Activated CD4-positive, alpha-beta T cell treated with anti-CD3 and anti-CD28 coated beads, Interleukin-2, amount 10 ng/mL, durations not matched to agents 24 days and 14 days (primary cell): Measurements from ENCODE around the gene FRMD1. TPM values are rescaled to one million over a fixed set of nuclear protein-coding genes. Genes with fewer than 3 reads are reported as not detected.

Experiments
- DNase-seq: peaks from one replicate; pipeline ENCODE4 v3.0.0; 2022
- H3K27ac Mint-ChIP-seq: one replicate; pipeline ENCODE4 v1.8.0; 2022; ENCODE audit warnings: mild to moderate bottlenecking, mixed read lengths
- H3K27me3 Mint-ChIP-seq: one replicate; pipeline ENCODE4 v1.8.0; 2022; ENCODE audit warnings: mixed read lengths
- H3K36me3 Mint-ChIP-seq: one replicate; pipeline ENCODE4 v1.8.0; 2022; ENCODE audit warnings: low read depth, mild to moderate bottlenecking, mixed read lengths
- H3K4me1 Mint-ChIP-seq: one replicate; pipeline ENCODE4 v1.8.0; 2021; ENCODE audit warnings: mixed read lengths
- H3K4me3 Mint-ChIP-seq: one replicate; pipeline ENCODE4 v1.8.0; 2022; ENCODE audit warnings: mild to moderate bottlenecking, moderate library complexity, mixed read lengths
- H3K9me3 Mint-ChIP-seq: one replicate; pipeline ENCODE4 v1.8.0; 2021; ENCODE audit warnings: mixed read lengths
- intact Hi-C: fragments of 100-400 bp; cut with micrococcal nuclease; formaldehyde crosslinking; loops from one replicate; pipeline ENCODE4 v1.15.1; 2023
- total RNA-seq: library from RNA; stranded (reverse); gene quantifications from 2 replicates; pipeline ENCODE4 v1.2.3, GENCODE V29; 2022

FRMD1 gene
- total RNA-seq, 1 donor from 2014 or later: not detected

- H3K9me3 Mint-ChIP-seq: peaks cover 15% of the 10 kb centered on the region
- H3K4me3 Mint-ChIP-seq: no peak overlapping the region
- DNase-seq: no peak
- peaks cover 1% of the 10 kb centered on the region for H3K36me3 Mint-ChIP-seq
- intact Hi-C loops: no loop called here
- H3K27me3 Mint-ChIP-seq: peaks cover 22% of the 10 kb centered on the region
- peaks cover 7% of the 10 kb centered on the region for H3K4me1 Mint-ChIP-seq
- no peak overlapping the region for H3K27ac Mint-ChIP-seq
Measured at GRCh38 chr6:168037242-168037641, 41.8 kb downstream of the FRMD1 start.

- Mint-ChIP-seq H3K27me3 (peaks cover 22% of the 10 kb centered on the region), H3K4me3 (peak overlapping the region; percentile 78), H3K9me3 (peaks cover 15% of the 10 kb centered on the region), H3K4me1 (peaks cover 7% of the 10 kb centered on the region), H3K36me3 (peaks cover 1% of the 10 kb centered on the region), H3K27ac (peak overlapping the region; percentile 64)
- intact Hi-C loops: no loop called here
- no peak for DNase-seq
Measured at GRCh38 chr6:168035661-168036545, 43.1 kb downstream of the FRMD1 start.

GRCh38 chr6:168035098-168035660 lies 43.8 kb downstream of the FRMD1 start:
- peaks cover 22% of the 10 kb centered on the region for H3K27me3 Mint-ChIP-seq
- no peak for DNase-seq
- intact Hi-C loops: no loop called here
- H3K4me3 Mint-ChIP-seq: peak overlapping the region; percentile 78
- H3K9me3 Mint-ChIP-seq: peaks cover 15% of the 10 kb centered on the region
- peaks cover 1% of the 10 kb centered on the region for H3K36me3 Mint-ChIP-seq
- peaks cover 7% of the 10 kb centered on the region for H3K4me1 Mint-ChIP-seq
- no peak overlapping the region for H3K27ac Mint-ChIP-seq

GRCh38 chr6:168034537-168034936 lies 44.5 kb downstream of the FRMD1 start:
- Mint-ChIP-seq H3K27ac (no peak overlapping the region), H3K36me3 (peaks cover 1% of the 10 kb centered on the region), H3K4me3 (no peak overlapping the region), H3K9me3 (peaks cover 15% of the 10 kb centered on the region), H3K27me3 (peaks cover 22% of the 10 kb centered on the region), H3K4me1 (peaks cover 7% of the 10 kb centered on the region)
- intact Hi-C loops: no loop called here
- no peak for DNase-seq

GRCh38 chr6:168033791-168034190 lies 45.2 kb downstream of the FRMD1 start:
- Mint-ChIP-seq H3K4me1 (peaks cover 7% of the 10 kb centered on the region), H3K36me3 (peaks cover 1% of the 10 kb centered on the region), H3K4me3 (no peak overlapping the region), H3K27ac (no peak overlapping the region), H3K9me3 (peaks cover 15% of the 10 kb centered on the region), H3K27me3 (peaks cover 22% of the 10 kb centered on the region)
- intact Hi-C loops: no loop called here
- DNase-seq: no peak

GRCh38 chr6:168032005-168032760 lies 46.8 kb downstream of the FRMD1 start:
- no peaks in the 10 kb centered on the region for H3K36me3 Mint-ChIP-seq
- no peak for DNase-seq
- intact Hi-C loops: no loop called here
- no peak overlapping the region for H3K27ac Mint-ChIP-seq
- H3K4me3 Mint-ChIP-seq: no peak overlapping the region
- peaks cover 8% of the 10 kb centered on the region for H3K9me3 Mint-ChIP-seq
- peaks cover 7% of the 10 kb centered on the region for H3K4me1 Mint-ChIP-seq
- peaks cover 22% of the 10 kb centered on the region for H3K27me3 Mint-ChIP-seq

- Mint-ChIP-seq H3K36me3 (no peaks in the 10 kb centered on the region), H3K27me3 (peaks cover 21% of the 10 kb centered on the region), H3K27ac (no peak overlapping the region), H3K4me3 (no peak overlapping the region), H3K9me3 (peaks cover 6% of the 10 kb centered on the region), H3K4me1 (peaks cover 7% of the 10 kb centered on the region)
- DNase-seq: no peak
- intact Hi-C loops: no loop called here
Measured at GRCh38 chr6:168031411-168031971, 47.5 kb downstream of the FRMD1 start.

GRCh38 chr6:168030908-168031307 lies 48.1 kb downstream of the FRMD1 start:
- H3K36me3 Mint-ChIP-seq: no peaks in the 10 kb centered on the region
- no peak for DNase-seq
- H3K27me3 Mint-ChIP-seq: peaks cover 18% of the 10 kb centered on the region
- H3K9me3 Mint-ChIP-seq: no peaks in the 10 kb centered on the region
- peaks cover 5% of the 10 kb centered on the region for H3K4me1 Mint-ChIP-seq
- no peak overlapping the region for H3K4me3 Mint-ChIP-seq
- no peak overlapping the region for H3K27ac Mint-ChIP-seq
- intact Hi-C loops: no loop called here

GRCh38 chr6:168030218-168030746 lies 48.7 kb downstream of the FRMD1 start:
- H3K27me3 Mint-ChIP-seq: peaks cover 13% of the 10 kb centered on the region
- H3K36me3 Mint-ChIP-seq: no peaks in the 10 kb centered on the region
- no peak overlapping the region for H3K27ac Mint-ChIP-seq
- H3K4me1 Mint-ChIP-seq: peaks cover 1% of the 10 kb centered on the region
- DNase-seq: no peak
- H3K4me3 Mint-ChIP-seq: no peak overlapping the region
- H3K9me3 Mint-ChIP-seq: no peaks in the 10 kb centered on the region
- intact Hi-C loops: no loop called here

- intact Hi-C loops: no loop called here
- Mint-ChIP-seq H3K9me3 (no peaks in the 10 kb centered on the region), H3K27me3 (peaks cover 8% of the 10 kb centered on the region), H3K36me3 (no peaks in the 10 kb centered on the region), H3K27ac (no peak overlapping the region), H3K4me3 (no peak overlapping the region), H3K4me1 (no peaks in the 10 kb centered on the region)
- DNase-seq: no peak
Measured at GRCh38 chr6:168029459-168030217, 49.4 kb downstream of the FRMD1 start.

GRCh38 chr6:168028181-168028580 lies 50.8 kb downstream of the FRMD1 start:
- Mint-ChIP-seq H3K9me3 (no peaks in the 10 kb centered on the region), H3K27me3 (no peaks in the 10 kb centered on the region), H3K4me3 (no peak overlapping the region), H3K36me3 (no peaks in the 10 kb centered on the region), H3K4me1 (no peaks in the 10 kb centered on the region), H3K27ac (no peak overlapping the region)
- DNase-seq: no peak
- intact Hi-C loops: no loop called here

GRCh38 chr6:168027521-168027920 lies 51.5 kb downstream of the FRMD1 start:
- no peak for DNase-seq
- Mint-ChIP-seq H3K36me3 (no peaks in the 10 kb centered on the region), H3K27ac (no peak overlapping the region), H3K4me3 (no peak overlapping the region), H3K27me3 (no peaks in the 10 kb centered on the region), H3K9me3 (no peaks in the 10 kb centered on the region), H3K4me1 (no peaks in the 10 kb centered on the region)
- intact Hi-C loops: no loop called here

- H3K4me3 Mint-ChIP-seq: no peak overlapping the region
- no peaks in the 10 kb centered on the region for H3K27me3 Mint-ChIP-seq
- no peaks in the 10 kb centered on the region for H3K36me3 Mint-ChIP-seq
- H3K4me1 Mint-ChIP-seq: no peaks in the 10 kb centered on the region
- no peak overlapping the region for H3K27ac Mint-ChIP-seq
- intact Hi-C loops: no loop called here
- DNase-seq: no peak
- H3K9me3 Mint-ChIP-seq: no peaks in the 10 kb centered on the region
Measured at GRCh38 chr6:168026925-168027324, 52.1 kb downstream of the FRMD1 start.
